Measurements from ENCODE around the gene KCNQ4.

- TF ChIP-seq CTCF (IDR thresholded peaks at IDR 0.05; ENCODE audit: low read depth, low read length) (no peak), EZH2phosphoT487 (IDR thresholded peaks at IDR 0.05; ENCODE audit: low read depth) (no peak)
Observed at GRCh38 chr1:40841602-40842001, 58.0 kb downstream of the KCNQ4 start.
